HG03571 (cell line): ENCODE data around the gene GALNT6.

Source experiments
- ATAC-seq: cut with Tn5 transposase; IDR thresholded peaks from one replicate; pipeline ENCODE4 v1.9.1; 2021; ENCODE audit not compliant: unreplicated experiment

Gene GALNT6

GRCh38 chr12:51383269-51383905, 7.8 kb downstream of the GALNT6 start:
- ATAC-seq, result no peak

DNA sequence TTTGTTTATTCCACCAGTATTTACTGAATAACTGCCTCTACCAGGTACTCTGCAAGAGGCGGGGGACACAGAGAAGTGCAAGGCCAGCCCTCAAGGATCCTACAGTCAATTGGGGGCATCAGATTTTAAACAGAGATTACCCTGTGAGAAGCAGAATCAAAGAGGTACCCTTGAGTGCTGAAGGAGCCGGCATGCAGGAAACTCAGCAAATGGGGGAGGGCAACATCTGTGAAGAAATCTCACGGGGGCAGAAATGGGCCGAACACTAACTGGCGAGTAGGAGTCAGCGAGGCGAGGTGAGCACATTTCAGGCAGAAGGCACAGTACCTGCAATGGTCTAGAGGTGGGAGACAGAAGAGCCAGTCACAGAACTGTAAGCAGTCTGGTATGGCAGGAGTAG, 9.0 kb downstream of the GALNT6 start:
- no peak for ATAC-seq

GRCh38 chr12:51381226-51382079, 9.8 kb downstream of the GALNT6 start:
- ATAC-seq, result no peak

- ATAC-seq, result no peak
Measured at GRCh38 chr12:51379571-51379970, 11.6 kb downstream of the GALNT6 start.

GRCh38 chr12:51378749-51379148, 12.5 kb downstream of the GALNT6 start:
- ATAC-seq, result no peak

DNA sequence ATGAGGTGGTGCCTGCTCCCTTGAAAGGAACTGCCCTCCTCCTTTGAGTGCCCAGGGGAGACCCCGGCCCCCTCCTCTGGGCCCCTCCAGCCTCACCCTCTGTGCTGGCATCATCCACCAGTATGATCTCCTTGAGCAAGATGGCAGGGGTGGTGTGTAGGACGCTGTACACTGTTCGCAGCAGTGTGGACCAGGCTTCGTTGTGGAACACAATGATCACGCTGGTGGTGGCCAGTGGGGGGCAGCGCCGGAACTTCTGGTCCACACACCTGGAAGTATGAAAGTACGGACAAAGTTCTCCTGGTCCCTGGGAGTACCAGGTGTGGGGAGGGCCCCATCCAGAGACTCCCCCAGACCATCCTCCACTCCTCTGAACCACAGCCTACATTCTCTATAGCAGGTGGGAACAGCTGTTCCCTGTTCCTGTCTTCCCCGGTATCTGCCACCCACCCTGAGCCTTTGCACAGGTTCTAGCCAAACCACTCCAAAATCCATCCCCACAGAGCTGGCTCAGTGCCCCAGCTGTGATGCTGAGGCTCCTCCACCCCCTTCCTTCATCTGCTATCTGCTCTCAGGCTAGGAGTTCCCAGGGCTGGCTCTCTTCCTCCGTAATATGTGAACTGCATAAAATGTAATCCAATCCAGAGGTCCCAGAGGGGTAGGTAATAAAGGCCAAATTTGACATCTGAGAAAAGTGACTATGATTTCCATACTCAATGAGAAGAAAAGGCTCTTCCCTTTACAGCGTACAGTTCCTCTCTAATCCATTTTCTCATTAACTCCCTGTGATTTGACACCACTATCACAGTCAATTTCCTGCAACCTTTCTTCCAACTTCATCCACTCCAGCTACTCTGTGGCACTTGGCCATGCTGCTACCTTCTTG, 13.9 kb downstream of the GALNT6 start:
- ATAC-seq, result no peak

DNA sequence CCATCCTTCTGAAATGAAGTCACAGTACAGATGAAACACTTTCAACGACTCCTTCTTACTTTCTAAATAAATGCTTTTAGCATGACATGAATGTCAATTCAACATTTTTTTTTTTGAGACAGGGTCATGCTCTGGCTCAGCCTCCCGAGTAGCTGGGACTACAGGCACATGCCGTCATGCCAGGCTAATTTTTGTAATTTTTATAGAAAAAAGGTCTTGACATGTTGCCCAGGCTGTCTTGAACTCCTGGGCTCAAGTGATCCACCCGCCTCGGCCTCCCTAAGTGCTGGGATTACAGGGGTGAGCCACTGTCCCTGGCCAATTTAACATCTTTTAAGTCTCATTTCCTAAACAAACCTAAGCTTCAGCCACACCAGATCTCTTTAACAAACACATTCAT, 16.4 kb downstream of the GALNT6 start:
- ATAC-seq, result no peak

DNA sequence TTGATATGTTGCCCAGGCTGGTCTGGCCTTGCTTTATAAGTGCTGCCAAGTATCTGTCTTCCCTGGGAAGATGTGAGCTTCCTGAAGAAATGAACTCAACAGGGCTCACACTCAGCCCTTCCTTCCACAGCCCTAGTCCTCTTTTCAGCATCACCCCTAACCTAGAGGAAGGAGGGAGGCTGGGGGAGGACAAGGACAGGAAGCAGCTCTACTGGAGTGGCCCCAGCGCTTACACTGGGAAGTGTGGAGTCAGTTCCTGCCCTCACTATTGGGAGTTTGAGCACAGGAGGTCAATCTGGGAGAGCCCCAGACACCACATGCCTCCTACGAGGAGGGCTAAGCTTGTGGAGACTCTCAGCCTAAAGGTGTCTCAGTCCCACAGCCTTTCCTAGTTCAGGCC, 16.8 kb downstream of the GALNT6 start:
- no peak for ATAC-seq

GRCh38 chr12:51373187-51373586, 18.0 kb downstream of the GALNT6 start:
- ATAC-seq, result no peak

DNA sequence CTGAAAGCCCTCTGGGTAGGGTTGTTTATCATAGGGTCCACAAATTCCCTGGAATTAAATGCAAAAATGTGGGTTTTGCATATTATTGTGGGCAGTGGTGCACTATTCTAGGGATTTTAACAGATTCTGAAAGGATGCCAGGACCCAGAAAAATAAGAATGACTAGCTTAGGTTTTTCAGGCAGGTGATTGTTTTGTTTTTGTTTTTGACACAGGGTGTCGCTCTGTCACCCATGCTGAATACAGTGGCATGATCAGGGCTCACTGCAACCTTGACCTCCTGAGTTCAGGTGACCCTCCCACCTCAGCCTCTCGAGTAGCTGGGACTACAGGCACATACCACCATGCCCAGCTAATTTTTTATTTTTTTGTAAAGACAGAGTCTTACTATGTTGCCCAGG, 19.2 kb downstream of the GALNT6 start:
- no peak for ATAC-seq

DNA sequence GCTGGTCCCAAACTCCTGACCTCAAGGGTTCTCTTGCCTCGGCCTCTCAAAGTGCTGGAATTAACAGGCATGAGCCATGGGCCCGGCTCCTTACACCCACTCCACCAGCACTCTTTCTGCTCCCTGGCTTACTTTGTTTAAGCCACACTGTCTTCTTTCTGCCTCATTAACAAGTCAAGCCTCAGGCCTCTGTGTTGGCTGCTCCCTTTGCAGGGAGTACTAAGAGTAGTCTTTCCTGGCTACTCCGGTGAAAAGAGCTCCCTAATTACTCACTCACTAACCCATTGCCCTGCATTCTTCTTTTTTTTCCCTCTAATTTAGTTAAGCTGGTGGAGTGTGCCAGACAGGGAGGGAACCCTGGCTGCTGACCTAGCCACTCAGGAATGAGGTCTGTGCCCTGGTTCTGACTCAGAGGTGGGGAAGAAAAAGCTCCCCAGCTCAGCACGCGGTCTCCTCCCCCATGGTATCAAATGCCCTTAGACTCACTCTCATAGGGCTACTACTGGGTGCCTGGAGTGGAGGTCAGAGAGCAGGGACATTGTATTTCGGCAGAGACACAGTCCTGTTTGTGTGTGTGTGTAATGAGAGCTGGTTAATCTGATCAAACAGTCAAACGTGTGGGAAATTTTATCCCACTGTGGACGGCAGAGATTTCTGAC, 19.8 kb downstream of the GALNT6 start:
- no peak for ATAC-seq

- ATAC-seq, result no peak
Measured at GRCh38 chr12:51370667-51371066, 20.5 kb downstream of the GALNT6 start.

DNA sequence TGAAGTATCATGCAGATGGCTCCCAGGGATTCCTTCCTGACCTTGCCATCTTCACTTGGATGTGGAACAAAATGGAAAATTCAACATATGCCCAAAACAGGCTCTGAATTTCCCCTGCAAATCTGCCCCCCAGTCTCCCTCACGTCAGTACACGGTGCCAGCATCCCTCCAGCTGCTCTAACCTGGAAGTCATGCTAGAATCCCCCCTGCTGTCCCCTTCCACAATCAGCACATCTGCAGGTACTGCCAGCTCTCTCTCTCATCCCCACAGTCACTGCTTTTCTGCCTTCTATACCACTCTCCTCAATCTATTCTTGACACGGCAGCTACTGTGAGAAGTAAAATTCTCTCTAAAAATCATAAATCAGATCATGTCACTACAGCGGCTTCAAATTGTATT, 21.6 kb downstream of the GALNT6 start:
- no peak for ATAC-seq

- ATAC-seq, result peak; percentile 97
Measured at GRCh38 chr12:51368640-51369517, 22.3 kb downstream of the GALNT6 start.

GRCh38 chr12:51365276-51365675, 25.9 kb downstream of the GALNT6 start:
- ATAC-seq, result no peak

DNA sequence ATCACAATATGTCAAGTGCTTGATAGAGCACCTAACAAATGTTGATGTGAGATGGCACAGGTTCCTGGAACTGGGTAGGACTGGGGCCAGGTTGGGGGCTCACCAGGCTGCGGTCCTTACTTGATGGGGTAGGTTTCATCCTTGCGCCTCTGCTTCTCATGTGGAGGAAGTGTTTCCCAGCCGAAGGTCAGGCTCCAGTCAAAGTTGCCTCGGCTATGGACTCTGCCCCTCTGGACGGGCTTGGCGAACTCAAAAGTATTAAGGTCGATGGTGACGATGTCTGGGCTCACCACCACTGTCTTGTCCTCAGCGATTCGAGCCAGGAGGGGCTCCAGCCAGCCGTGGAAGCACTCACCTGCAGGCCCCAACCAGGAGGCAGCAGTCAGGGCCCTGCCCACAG, 27.2 kb downstream of the GALNT6 start:
- no peak for ATAC-seq

DNA sequence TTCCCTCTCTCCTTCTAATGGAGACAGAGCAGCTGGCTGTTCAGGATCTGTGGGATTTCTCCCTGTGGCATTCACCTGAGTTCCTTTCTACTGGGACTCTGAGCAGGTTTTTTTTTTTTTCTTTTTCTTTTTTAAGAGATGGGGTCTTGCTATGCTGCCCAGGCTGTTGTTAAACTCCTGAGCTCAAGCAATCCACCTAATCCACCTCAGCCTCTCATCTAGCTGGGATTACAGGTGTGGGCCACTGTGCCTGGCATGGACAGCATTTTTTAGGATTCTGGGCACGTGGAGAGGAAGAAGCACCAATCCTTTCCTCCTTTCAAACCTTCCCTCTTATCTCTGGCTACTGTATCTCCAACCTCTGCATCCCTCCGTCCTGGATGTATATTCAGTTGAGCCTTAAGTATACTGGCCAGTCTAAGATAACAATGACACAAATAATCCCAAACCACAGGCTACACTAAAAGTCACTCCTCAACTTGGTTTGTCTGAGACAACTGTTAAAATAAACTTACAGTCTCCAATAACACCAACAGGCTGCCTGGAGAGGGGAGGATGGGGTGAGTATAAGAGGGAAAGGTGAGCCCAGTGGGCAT, 28.4 kb downstream of the GALNT6 start:
- no peak for ATAC-seq

DNA sequence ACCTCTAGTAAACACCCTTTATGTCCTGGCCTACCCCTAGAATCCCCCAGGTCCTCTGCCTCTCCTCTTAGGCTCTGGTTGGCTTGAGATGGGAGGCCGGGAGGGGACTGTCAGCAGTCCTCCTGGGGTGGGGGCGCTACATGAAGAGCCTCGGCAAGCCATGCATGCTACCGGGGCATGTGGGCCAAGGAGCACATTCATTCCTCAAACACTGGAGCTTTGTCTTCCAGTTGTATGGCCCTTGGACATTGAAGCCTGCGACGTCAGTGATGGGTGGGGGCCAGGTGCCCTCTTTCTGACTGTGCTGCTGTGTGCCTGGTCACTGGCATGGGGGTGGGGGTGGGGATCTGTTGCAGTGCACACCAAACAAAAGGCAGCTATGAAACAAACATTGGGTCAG, 28.9 kb downstream of the GALNT6 start:
- ATAC-seq, result no peak

DNA sequence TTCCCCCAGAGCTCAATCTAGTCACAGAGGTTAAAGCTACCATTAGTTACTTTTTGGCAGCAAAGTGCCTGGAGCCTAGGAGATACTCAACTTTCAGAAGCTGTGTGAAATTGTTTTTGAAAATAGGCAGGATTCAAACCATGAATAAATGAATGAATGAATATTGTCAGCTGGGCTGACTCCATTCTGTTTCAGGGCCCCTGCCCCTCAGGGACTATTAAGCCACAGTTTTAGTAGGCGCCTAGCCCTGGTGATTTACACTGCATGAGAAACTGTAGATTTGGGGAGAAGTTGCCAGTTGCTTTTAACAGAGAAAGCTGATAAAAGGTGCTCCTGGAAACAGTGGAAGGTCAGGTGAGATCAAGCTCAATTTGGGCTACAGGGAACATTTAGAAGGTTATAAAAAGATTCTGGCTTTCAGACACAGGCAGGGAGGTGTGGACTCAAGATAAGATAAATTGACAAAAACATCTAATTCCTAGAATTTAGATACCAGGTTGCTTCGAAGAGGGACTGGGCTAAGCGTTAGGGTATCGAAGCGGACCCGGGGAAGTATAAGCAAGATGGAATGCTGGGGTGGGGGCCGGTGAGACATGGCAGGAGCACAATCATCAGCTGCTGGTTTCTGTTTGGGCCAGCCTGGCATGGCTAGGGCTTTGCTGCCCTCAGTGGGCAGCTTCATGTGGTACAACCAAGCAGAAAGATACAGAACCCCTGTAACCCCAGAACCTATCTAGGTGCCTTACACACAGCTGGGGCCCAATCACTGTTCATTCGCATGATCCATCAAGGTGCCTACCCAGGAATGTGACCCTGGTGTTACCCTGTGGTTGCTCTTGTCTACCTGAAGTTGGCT, 29.8 kb downstream of the GALNT6 start:
- ATAC-seq, result no peak
